KMS-11 (cell line): ENCODE measurements around the gene PIRT.

Source experiments
- H2AFZ ChIP-seq: fragments of 200-600 bp; sonication (generic); 2 replicates; pipeline ENCODE4 v1.6.1; 2016; ENCODE audit warnings: antibody characterized with exemption, mixed run types, low read depth
- H3K27ac ChIP-seq: fragments of 200-600 bp; sonication (generic); 2 replicates; pipeline ENCODE4 v1.6.1; 2016; ENCODE audit warnings: mild to moderate bottlenecking, mixed run types
- H3K27me3 ChIP-seq: fragments of 200-600 bp; sonication (generic); 2 replicates; pipeline ENCODE4 v1.6.1; 2017; ENCODE audit warnings: mild to moderate bottlenecking, low read depth, mixed run types, moderate library complexity; ENCODE audit not compliant: insufficient read depth
- H3K36me3 ChIP-seq: fragments of 200-600 bp; sonication (generic); 2 replicates; pipeline ENCODE4 v1.6.1; 2017; ENCODE audit warnings: mild to moderate bottlenecking, mixed run types; ENCODE audit not compliant: insufficient read depth
- H3K4me1 ChIP-seq: fragments of 200-600 bp; sonication (generic); 2 replicates; pipeline ENCODE4 v1.6.1; 2016; ENCODE audit warnings: mild to moderate bottlenecking, low read depth, mixed run types; ENCODE audit not compliant: poor library complexity, severe bottlenecking
- H3K4me2 ChIP-seq: fragments of 200-600 bp; sonication (generic); 2 replicates; pipeline ENCODE4 v1.7.0; 2016; ENCODE audit warnings: mild to moderate bottlenecking, mixed run types
- H3K4me3 ChIP-seq: fragments of 200-600 bp; sonication (generic); IDR thresholded peaks from 2 replicates; pipeline ENCODE4 v1.6.1; 2017; ENCODE audit warnings: low read depth, low read length, mixed read lengths; ENCODE audit not compliant: insufficient read depth
- H3K79me2 ChIP-seq: fragments of 200-600 bp; sonication (generic); 2 replicates; pipeline ENCODE4 v1.6.1; 2016; ENCODE audit warnings: low read depth, mixed run types; ENCODE audit not compliant: insufficient read depth
- H3K9ac ChIP-seq: fragments of 200-600 bp; sonication (generic); 2 replicates; pipeline ENCODE4 v1.6.1; 2016; ENCODE audit warnings: mild to moderate bottlenecking, mixed run types
- H4K20me1 ChIP-seq: fragments of 200-600 bp; sonication (generic); 2 replicates; pipeline ENCODE4 v1.6.1; 2016; ENCODE audit warnings: mild to moderate bottlenecking, mixed run types; ENCODE audit not compliant: insufficient read depth
- TF ChIP-seq, protein P1 (sequence below): fragments of 200-600 bp; sonication (generic); conservative IDR thresholded peaks from 2 replicates; pipeline ENCODE4 v1.6.1; 2017; ENCODE audit warnings: low read depth, mild to moderate bottlenecking, antibody characterized with exemption, low read length, moderate library complexity, mixed read lengths

PIRT gene

GRCh38 chr17:10793256-10793655 is 44.6 kb downstream of the PIRT start:
- Histone ChIP-seq H4K20me1 (no peaks in the 10 kb centered on the region), H3K36me3 (no peaks in the 10 kb centered on the region), H3K4me3 (no peak overlapping the region), H2AFZ (no peak overlapping the region), H3K9ac (no peak overlapping the region), H3K79me2 (no peaks in the 10 kb centered on the region), H3K4me2 (no peak overlapping the region), H3K27me3 (no peaks in the 10 kb centered on the region), H3K4me1 (no peaks in the 10 kb centered on the region), H3K27ac (no peak overlapping the region)
- TF ChIP-seq, protein P1, sequence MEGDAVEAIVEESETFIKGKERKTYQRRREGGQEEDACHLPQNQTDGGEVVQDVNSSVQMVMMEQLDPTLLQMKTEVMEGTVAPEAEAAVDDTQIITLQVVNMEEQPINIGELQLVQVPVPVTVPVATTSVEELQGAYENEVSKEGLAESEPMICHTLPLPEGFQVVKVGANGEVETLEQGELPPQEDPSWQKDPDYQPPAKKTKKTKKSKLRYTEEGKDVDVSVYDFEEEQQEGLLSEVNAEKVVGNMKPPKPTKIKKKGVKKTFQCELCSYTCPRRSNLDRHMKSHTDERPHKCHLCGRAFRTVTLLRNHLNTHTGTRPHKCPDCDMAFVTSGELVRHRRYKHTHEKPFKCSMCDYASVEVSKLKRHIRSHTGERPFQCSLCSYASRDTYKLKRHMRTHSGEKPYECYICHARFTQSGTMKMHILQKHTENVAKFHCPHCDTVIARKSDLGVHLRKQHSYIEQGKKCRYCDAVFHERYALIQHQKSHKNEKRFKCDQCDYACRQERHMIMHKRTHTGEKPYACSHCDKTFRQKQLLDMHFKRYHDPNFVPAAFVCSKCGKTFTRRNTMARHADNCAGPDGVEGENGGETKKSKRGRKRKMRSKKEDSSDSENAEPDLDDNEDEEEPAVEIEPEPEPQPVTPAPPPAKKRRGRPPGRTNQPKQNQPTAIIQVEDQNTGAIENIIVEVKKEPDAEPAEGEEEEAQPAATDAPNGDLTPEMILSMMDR = no peak

GRCh38 chr17:10792151-10792550 is 45.7 kb downstream of the PIRT start:
- Histone ChIP-seq H3K9ac (no peak overlapping the region), H3K4me3 (no peak overlapping the region), H3K4me2 (no peak overlapping the region)

GRCh38 chr17:10790491-10791401 is 47.1 kb downstream of the PIRT start:
- no peaks in the 10 kb centered on the region for H3K27me3 ChIP-seq
- H3K4me2 ChIP-seq = no peak overlapping the region
- H4K20me1 ChIP-seq = no peaks in the 10 kb centered on the region
- H3K36me3 ChIP-seq = no peaks in the 10 kb centered on the region
- H3K4me1 ChIP-seq = no peaks in the 10 kb centered on the region
- H3K27ac ChIP-seq = no peak overlapping the region
- H3K9ac ChIP-seq = no peak overlapping the region
- no peak overlapping the region for H2AFZ ChIP-seq
- TF ChIP-seq, protein P1 = no peak
- no peak overlapping the region for H3K4me3 ChIP-seq
- H3K79me2 ChIP-seq = no peaks in the 10 kb centered on the region

More at GRCh38 chr17:10792151-10792550, 45.7 kb downstream of the PIRT start:
- no peaks in the 10 kb centered on the region for H4K20me1 ChIP-seq
- H3K27ac ChIP-seq = no peak overlapping the region
- H3K36me3 ChIP-seq = no peaks in the 10 kb centered on the region
- H3K4me1 ChIP-seq = no peaks in the 10 kb centered on the region
- H3K79me2 ChIP-seq = no peaks in the 10 kb centered on the region
- H3K27me3 ChIP-seq = no peaks in the 10 kb centered on the region
- TF ChIP-seq, protein P1 = no peak
- H2AFZ ChIP-seq = no peak overlapping the region

GRCh38 chr17:10789694-10790271 is 48.1 kb downstream of the PIRT start:
- TF ChIP-seq, protein P1 = no peak
- Histone ChIP-seq H3K4me1 (no peaks in the 10 kb centered on the region), H3K9ac (no peak overlapping the region), H3K4me2 (no peak overlapping the region), H3K36me3 (no peaks in the 10 kb centered on the region), H3K27ac (no peak overlapping the region), H3K27me3 (no peaks in the 10 kb centered on the region), H2AFZ (no peak overlapping the region), H3K4me3 (no peak overlapping the region), H4K20me1 (no peaks in the 10 kb centered on the region), H3K79me2 (no peaks in the 10 kb centered on the region)
